HepG2 (cell line): ENCODE measurements around the gene TMEM221. TPM values are rescaled to one million over a fixed set of nuclear protein-coding genes. Genes with fewer than 3 reads are reported as not detected.

Experiments
- ATAC-seq: fragments of 200-7000 bp; cut with Tn5 transposase; 3 replicates; pipeline ENCODE4 v1.9.1; 2020; ENCODE audit warnings: mild to moderate bottlenecking, moderate library complexity
- BruUV-seq: library from RNA; stranded (reverse); fragments of 400-500 nt; replicated peaks from 2 replicates; lab custom pipeline; 2021; lab: Mats Ljungman, UMichigan
- CTCF ChIA-PET: fragments of 300-600 bp; formaldehyde crosslinking; extraction: SDS; loops from one replicate; lab custom pipeline; 2021; ENCODE audit warnings: low total read pairs, inconsistent platforms, low intra/inter-chr PET ratio; lab: Yijun Ruan, JAX
- POLR2A ChIA-PET: fragments of 350-600 bp; sonication (Branson Sonifier 250); formaldehyde crosslinking; loops from one replicate; lab custom pipeline; 2020; ENCODE audit warnings: antibody characterized with exemption, inconsistent platforms; lab: Yijun Ruan, JAX
- DNase-seq: peaks from one replicate; pipeline ENCODE4 v3.0.0-alpha.2; 2015; ENCODE audit warnings: low spot score
- FAIRE-seq: peaks from 3 replicates; lab custom pipeline; 2011; peaks lifted over from hg19 to GRCh38; lab: Jason Lieb, UNC
- H2AFZ ChIP-seq: one replicate; pipeline ENCODE4 v1.6.1; 2011; ENCODE audit warnings: low read length, inconsistent platforms
- H3K27ac ChIP-seq: fragments of 300-600 bp; 3 replicates; pipeline ENCODE4 v1.8.0; 2011; ENCODE audit warnings: mixed run types, mild to moderate bottlenecking, mixed read lengths, low read length, inconsistent platforms; ENCODE audit not compliant: insufficient read depth; ENCODE audit errors: extremely low read length
- H3K27me3 ChIP-seq, 2 experiments: fragments of 200-600 bp in 1 of 2; 2 replicates in 1 of 2; 3 replicates in 1 of 2; pipeline versions ENCODE4 v1.6.0 to v1.8.0; 2011; ENCODE audit warnings: low read length in 2 of 2, mild to moderate bottlenecking in 2 of 2, moderate library complexity in 2 of 2, inconsistent platforms in 1 of 2; ENCODE audit not compliant: insufficient read depth in 2 of 2, control insufficient read depth in 1 of 2
- H3K36me3 ChIP-seq, 2 experiments: fragments of 200-600 bp in 1 of 2; replicated peaks in 1 of 2; 2 replicates in 1 of 2; 3 replicates in 1 of 2; pipeline versions ENCODE4 v1.5.1 to v1.8.0; 2011; ENCODE audit warnings: low read length in 2 of 2, inconsistent platforms in 1 of 2; ENCODE audit not compliant: insufficient read depth in 2 of 2, control insufficient read depth in 1 of 2
- H3K4me1 ChIP-seq: 2 replicates; pipeline ENCODE4 v1.5.1; 2012; ENCODE audit warnings: low read length, inconsistent platforms; ENCODE audit not compliant: insufficient read depth
- H3K4me2 ChIP-seq: 2 replicates; pipeline ENCODE4 v1.6.0; 2011; ENCODE audit warnings: low read depth, low read length, inconsistent platforms
- H3K4me3 ChIP-seq, 3 experiments: fragments of 200-600 bp in 1 of 3; sonication (generic), shearing (Covaris generic) in 1 of 3; replicated peaks in 1 of 3; 2 replicates each; pipeline ENCODE4 v1.5.1; 2011 to 2016; ENCODE audit warnings: low read length in 3 of 3, inconsistent platforms in 2 of 3, low read depth in 2 of 3, mild to moderate bottlenecking in 2 of 3, control low read depth in 1 of 3, mixed read lengths in 1 of 3; ENCODE audit not compliant: insufficient read depth in 1 of 3
- H3K79me2 ChIP-seq: one replicate; pipeline ENCODE4 v1.6.1; 2011; ENCODE audit warnings: low read length, inconsistent platforms; ENCODE audit not compliant: insufficient read depth
- H3K9ac ChIP-seq: 2 replicates; pipeline ENCODE4 v1.6.0; 2011; ENCODE audit warnings: mild to moderate bottlenecking, low read depth, low read length, inconsistent platforms; ENCODE audit not compliant: insufficient read depth
- H3K9me3 ChIP-seq: 2 replicates; pipeline ENCODE4 v1.5.1; 2012; ENCODE audit warnings: mild to moderate bottlenecking, low read length
- H4K20me1 ChIP-seq: 2 replicates; pipeline ENCODE4 v1.6.0; 2011; ENCODE audit warnings: inconsistent platforms, mild to moderate bottlenecking, low read length, moderate library complexity; ENCODE audit not compliant: insufficient read depth
- CEBPB ChIP-seq: IDR thresholded peaks from 2 replicates; pipeline ENCODE4 v1.6.1; 2011; ENCODE audit warnings: low read depth, low read length, improper control_type of control experiment, borderline replicate concordance
- MIER2 ChIP-seq: IDR thresholded peaks from 2 replicates; pipeline ENCODE4 v1.6.1; 2016; ENCODE audit warnings: missing biosample characterization, missing genetic modification reagents
- NR2F2 ChIP-seq: IDR thresholded peaks from 2 replicates; pipeline ENCODE4 v1.6.1; 2012; ENCODE audit warnings: low read depth, inconsistent platforms, borderline replicate concordance
- SAFB2 ChIP-seq: sonication (generic); formaldehyde crosslinking; IDR thresholded peaks from 2 replicates; pipeline ENCODE4 v1.5.1; 2020; ENCODE audit warnings: missing genetic modification reagents, low read depth, mild to moderate bottlenecking, borderline replicate concordance
- ZNF276 ChIP-seq: sonication (generic); formaldehyde crosslinking; IDR thresholded peaks from 2 replicates; pipeline ENCODE4 v1.4.0; 2020; ENCODE audit warnings: mild to moderate bottlenecking, low read depth, missing genetic modification reagents
- WGBS: methylation state at CpG from one replicate; pipeline ENCODE4 v1.1.6; 2017; ENCODE audit warnings: low lambda C conversion rate; 5-methylcytosine and 5-hydroxymethylcytosine counted together
- in situ Hi-C: cut with HindIII; loops from 2 replicates; pipeline ENCODE4 v1.10.0; 2017; ENCODE audit warnings: low pct_unique_long_range_greater_than_20kb; ENCODE audit not compliant: extremely low pct_ligation_motif_present
- intact Hi-C: fragments of 100-400 bp; cut with micrococcal nuclease; formaldehyde crosslinking; loops from one replicate; pipeline ENCODE4 v1.10.0; 2022; ENCODE audit not compliant: unreplicated experiment
- polyA plus RNA-seq, 8 experiments: library from polyadenylated mRNA; depleted of rRNA in 3 of 8; stranded (reverse) in 7 of 8; unstranded in 1 of 8; fragments of >200 nt; fragmentation: Illumina TruSeq in 4 of 8; extraction: Trizol in 4 of 8; gene quantifications; 2 replicates each; pipeline versions ENCODE4 v1.2.1 to v1.2.3, GENCODE V29; 2011 to 2016; ENCODE audit warnings: low read depth in 4 of 8, missing spikeins in 1 of 8, mixed read lengths in 1 of 8; ENCODE audit not compliant: insufficient read depth in 1 of 8
- total RNA-seq, 5 experiments: library from RNA; depleted of rRNA; stranded (reverse); fragments of >200 nt; fragmentation: Illumina TruSeq; extraction: Trizol; gene quantifications; 2 replicates each; pipeline ENCODE4 v1.2.3, GENCODE V29; 2016; ENCODE audit warnings: low read depth in 1 of 5
- TF ChIP-seq, protein P1 (sequence below): fragments of 450-650 bp; IDR thresholded peaks from 2 replicates; pipeline ENCODE4 v1.6.1; 2017

TMEM221 gene
- total and polyA plus RNA-seq, 2 of the 13 experiments (the other 11 are each of a cell fraction or from before 2014, with no cell fraction given) = 0.33 to 0.77 TPM

- TF ChIP-seq ZNF276 (CRISPR knock-in tag) = no peak
- TF ChIP-seq, protein P1, sequence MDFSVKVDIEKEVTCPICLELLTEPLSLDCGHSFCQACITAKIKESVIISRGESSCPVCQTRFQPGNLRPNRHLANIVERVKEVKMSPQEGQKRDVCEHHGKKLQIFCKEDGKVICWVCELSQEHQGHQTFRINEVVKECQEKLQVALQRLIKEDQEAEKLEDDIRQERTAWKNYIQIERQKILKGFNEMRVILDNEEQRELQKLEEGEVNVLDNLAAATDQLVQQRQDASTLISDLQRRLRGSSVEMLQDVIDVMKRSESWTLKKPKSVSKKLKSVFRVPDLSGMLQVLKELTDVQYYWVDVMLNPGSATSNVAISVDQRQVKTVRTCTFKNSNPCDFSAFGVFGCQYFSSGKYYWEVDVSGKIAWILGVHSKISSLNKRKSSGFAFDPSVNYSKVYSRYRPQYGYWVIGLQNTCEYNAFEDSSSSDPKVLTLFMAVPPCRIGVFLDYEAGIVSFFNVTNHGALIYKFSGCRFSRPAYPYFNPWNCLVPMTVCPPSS = no peak
- no peak for TF ChIP-seq NR2F2
- TF ChIP-seq MIER2 (CRISPR knock-in tag) = no peak
- TF ChIP-seq, all 625 proteins: peak for 0
These were observed 36.7 kb downstream of the TMEM221 start (continued) for GRCh38 chr19:17411801-17412200.

DNA sequence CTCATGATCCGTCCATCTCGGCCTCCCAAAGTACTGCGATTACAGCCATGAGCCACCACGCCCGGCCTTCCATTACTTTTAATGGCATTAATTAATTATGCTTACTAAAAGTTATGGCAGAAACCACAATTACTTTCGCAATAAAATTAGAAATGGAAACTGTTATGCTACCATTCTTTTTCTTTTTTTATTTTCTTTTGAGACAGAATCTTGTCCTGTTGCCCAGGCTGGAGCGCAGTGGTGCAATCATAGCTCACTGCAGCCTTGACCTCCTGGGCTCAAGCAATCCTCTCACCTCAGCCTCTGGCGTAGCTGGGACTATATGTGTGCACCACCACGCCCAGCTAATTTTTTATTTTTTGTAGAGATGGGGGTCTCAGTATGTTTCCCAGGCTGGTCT is 38.5 kb downstream of the TMEM221 start:
- H3K27ac ChIP-seq = no peak overlapping the region
- WGBS = 97% methylated on average over 9 of the region's 9 CpGs
- ChIA-PET POLR2A (no interaction called here), CTCF (no interaction called here)
- in situ Hi-C loops (no loop called here), intact Hi-C loops (loop anchor here (5.0 kb wide), 1 partner anchor 73 kb away; the partner anchor contains the start of gene GTPBP3)
- no peaks in the 10 kb centered on the region for H3K4me1 ChIP-seq
- no peak overlapping the region for H3K4me2 ChIP-seq
- no peaks in the 10 kb centered on the region for H3K9me3 ChIP-seq
- ATAC-seq (no peak), FAIRE-seq (no peak), DNase-seq (no peak)
- no peak overlapping the region for H3K9ac ChIP-seq
- no peaks in the 10 kb centered on the region; a peak in 1 of 5 replicates for H3K27me3 ChIP-seq
- H4K20me1 ChIP-seq = no peaks in the 10 kb centered on the region
- H3K36me3 ChIP-seq = peaks cover 3 to 25% of the 10 kb centered on the region in 2 experiments; a peak in 2 of 5 replicates
- BruUV-seq = no TSS peak
- no peak overlapping the region for H2AFZ ChIP-seq
- TF ChIP-seq CEBPB = 0 out of 2 replicates have a peak, but pooled peaks have one; percentile 9
- TF ChIP-seq SAFB2 (CRISPR knock-in tag) = no peak
- H3K79me2 ChIP-seq = peaks cover 23% of the 10 kb centered on the region
- no peak overlapping the region for H3K4me3 ChIP-seq
